Measurements from ENCODE around the gene DOCK2.
"Not testable (repeated sequence)": the region's sequence is repeated elsewhere in the genome, so short reads cannot be mapped to it uniquely, and the experiment has no call there.

DOCK2 gene

DNA sequence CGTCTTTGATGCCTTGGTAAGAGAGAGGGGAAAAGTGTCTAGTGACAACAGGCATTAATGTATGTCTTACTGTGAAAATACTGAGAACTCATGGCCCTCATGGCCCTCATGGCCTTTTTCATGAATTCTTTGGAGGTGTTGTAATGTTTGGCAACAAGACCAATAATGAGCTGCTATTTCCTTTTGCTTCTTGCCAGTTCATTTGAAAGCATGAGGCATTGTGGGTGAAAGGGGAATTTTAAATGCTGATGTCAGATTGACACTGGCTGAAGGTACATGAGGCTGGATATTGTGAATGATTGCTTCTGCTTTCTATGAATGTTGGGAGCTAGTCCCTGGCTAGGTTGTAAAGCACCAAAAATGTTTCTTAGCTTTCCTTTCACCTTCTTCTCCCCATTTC lies 79.2 kb downstream of the DOCK2 start:
- TF ChIP-seq, protein P1, sequence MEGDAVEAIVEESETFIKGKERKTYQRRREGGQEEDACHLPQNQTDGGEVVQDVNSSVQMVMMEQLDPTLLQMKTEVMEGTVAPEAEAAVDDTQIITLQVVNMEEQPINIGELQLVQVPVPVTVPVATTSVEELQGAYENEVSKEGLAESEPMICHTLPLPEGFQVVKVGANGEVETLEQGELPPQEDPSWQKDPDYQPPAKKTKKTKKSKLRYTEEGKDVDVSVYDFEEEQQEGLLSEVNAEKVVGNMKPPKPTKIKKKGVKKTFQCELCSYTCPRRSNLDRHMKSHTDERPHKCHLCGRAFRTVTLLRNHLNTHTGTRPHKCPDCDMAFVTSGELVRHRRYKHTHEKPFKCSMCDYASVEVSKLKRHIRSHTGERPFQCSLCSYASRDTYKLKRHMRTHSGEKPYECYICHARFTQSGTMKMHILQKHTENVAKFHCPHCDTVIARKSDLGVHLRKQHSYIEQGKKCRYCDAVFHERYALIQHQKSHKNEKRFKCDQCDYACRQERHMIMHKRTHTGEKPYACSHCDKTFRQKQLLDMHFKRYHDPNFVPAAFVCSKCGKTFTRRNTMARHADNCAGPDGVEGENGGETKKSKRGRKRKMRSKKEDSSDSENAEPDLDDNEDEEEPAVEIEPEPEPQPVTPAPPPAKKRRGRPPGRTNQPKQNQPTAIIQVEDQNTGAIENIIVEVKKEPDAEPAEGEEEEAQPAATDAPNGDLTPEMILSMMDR (IDR thresholded peaks at IDR 0.05; ENCODE audit: extremely low read depth, insufficient read depth, missing control alignments) = no peak
- in situ Hi-C loops (cut with MboI; ENCODE audit: low pct_unique_long_range_greater_than_20kb, low sequenced_read_pairs, unreplicated experiment) = no loop called here
- DNase-seq (ENCODE audit: low spot score) = no peak

GRCh38 chr5:169717288-169717687 lies 80.2 kb downstream of the DOCK2 start:
- no peak for DNase-seq (ENCODE audit: low spot score)
- in situ Hi-C loops (cut with MboI; ENCODE audit: low pct_unique_long_range_greater_than_20kb, low sequenced_read_pairs, unreplicated experiment) = no loop called here
- TF ChIP-seq, protein P1 (IDR thresholded peaks at IDR 0.05; ENCODE audit: extremely low read depth, insufficient read depth, missing control alignments) = no peak

DNA sequence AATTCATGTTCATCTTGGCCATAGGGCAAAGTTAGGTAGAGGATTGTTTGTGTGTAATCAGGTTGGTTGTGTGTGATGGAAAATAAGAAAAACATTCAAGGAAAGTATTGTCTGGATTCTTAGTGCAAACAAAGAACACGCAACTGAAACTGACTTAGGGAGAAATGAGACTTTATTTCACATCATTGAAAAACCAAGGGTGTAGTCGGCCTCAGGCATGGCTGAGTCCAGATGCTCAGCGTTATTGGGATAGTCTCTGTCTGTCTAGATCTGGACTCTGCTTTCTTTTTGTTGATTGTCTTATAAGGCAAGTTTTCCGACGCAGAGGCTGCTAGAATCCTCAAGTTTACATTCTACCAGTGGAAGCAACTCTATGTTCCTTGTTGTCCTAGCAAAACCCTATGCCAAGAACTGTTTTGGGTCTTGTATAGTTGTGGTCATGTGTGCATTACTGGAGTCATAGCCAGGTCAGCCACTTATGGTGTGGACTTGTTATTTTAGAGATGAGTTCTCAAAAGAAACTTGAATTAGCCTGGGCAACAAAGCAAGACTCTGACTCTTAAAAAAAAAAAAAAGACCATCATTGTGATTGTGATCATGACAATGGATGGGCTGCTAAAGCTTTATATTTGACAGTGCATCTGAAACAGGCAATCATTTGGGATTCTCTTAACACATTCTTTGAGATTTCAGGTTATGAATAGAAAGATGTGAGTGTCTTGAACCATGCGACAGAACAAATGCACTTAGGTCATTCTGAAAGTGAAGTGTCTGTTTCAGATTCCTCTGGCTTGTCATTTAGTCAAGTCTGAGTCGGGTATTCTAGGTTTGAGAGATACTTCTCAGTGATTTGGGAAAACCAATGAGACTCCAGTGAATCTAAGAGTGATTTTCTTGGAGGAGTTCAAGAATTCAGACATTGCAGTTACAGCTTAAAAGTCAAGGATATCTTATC lies 82.6 kb downstream of the DOCK2 start:
- in situ Hi-C loops (cut with MboI; ENCODE audit: low pct_unique_long_range_greater_than_20kb, low sequenced_read_pairs, unreplicated experiment) = no loop called here
- TF ChIP-seq, protein P1 (IDR thresholded peaks at IDR 0.05; ENCODE audit: extremely low read depth, insufficient read depth, missing control alignments) = no peak
- peak; percentile 46 for DNase-seq (ENCODE audit: low spot score)

GRCh38 chr5:169721771-169722170 lies 84.7 kb downstream of the DOCK2 start:
- DNase-seq (ENCODE audit: low spot score) = no peak
- in situ Hi-C loops (cut with MboI; ENCODE audit: low pct_unique_long_range_greater_than_20kb, low sequenced_read_pairs, unreplicated experiment) = no loop called here
- TF ChIP-seq, protein P1 (IDR thresholded peaks at IDR 0.05; ENCODE audit: extremely low read depth, insufficient read depth, missing control alignments) = peak; percentile 22

DNA sequence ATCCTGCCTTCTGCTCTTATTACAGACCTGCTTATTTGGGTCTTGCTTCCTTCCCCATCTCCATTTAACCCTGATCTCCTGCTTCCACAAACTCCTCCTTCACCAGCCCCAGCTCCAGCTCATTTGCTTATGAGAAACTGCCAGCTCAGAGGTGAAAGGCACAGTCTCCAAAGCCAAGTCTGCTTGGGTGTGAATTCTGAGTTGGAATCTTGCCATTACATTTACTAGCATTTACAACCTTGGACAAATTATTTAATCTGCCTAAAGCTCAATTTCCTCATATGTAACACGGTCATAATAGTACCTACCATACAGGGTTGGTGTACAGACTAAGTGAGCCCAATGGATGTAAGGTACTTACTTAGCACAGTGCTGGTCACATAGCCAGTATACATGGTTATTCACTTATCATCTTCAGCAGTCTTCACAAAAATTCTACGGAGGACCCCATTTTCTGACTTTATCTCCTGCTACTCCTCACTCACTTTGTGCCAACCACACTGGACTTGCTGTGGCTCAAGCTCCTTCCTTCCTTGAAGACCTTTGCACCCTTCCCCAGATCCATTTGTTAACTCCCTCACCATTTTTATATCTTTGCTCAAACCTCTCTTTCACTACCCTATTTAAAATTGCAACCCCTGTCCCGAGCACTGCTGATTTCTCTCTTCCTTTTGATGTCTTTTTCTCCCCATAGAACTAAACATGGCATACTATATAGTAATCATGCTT lies 86.2 kb downstream of the DOCK2 start:
- no peak for DNase-seq (ENCODE audit: low spot score)
- TF ChIP-seq, protein P1 (IDR thresholded peaks at IDR 0.05; ENCODE audit: extremely low read depth, insufficient read depth, missing control alignments) = no peak
- in situ Hi-C loops (cut with MboI; ENCODE audit: low pct_unique_long_range_greater_than_20kb, low sequenced_read_pairs, unreplicated experiment) = no loop called here

GRCh38 chr5:169724303-169725087 lies 87.4 kb downstream of the DOCK2 start:
- DNase-seq (ENCODE audit: low spot score) = no peak
- in situ Hi-C loops (cut with MboI; ENCODE audit: low pct_unique_long_range_greater_than_20kb, low sequenced_read_pairs, unreplicated experiment) = no loop called here
- TF ChIP-seq, protein P1 (IDR thresholded peaks at IDR 0.05; ENCODE audit: extremely low read depth, insufficient read depth, missing control alignments) = no peak

- DNase-seq (ENCODE audit: low spot score); in situ Hi-C loops (cut with MboI; ENCODE audit: low pct_unique_long_range_greater_than_20kb, low sequenced_read_pairs, unreplicated experiment): not testable (repeated sequence)
These were observed 88.6 kb downstream of the DOCK2 start for GRCh38 chr5:169725665-169726064.

All from GM13977 (cell line).